ENCODE results near the gene CA5B.

DNA sequence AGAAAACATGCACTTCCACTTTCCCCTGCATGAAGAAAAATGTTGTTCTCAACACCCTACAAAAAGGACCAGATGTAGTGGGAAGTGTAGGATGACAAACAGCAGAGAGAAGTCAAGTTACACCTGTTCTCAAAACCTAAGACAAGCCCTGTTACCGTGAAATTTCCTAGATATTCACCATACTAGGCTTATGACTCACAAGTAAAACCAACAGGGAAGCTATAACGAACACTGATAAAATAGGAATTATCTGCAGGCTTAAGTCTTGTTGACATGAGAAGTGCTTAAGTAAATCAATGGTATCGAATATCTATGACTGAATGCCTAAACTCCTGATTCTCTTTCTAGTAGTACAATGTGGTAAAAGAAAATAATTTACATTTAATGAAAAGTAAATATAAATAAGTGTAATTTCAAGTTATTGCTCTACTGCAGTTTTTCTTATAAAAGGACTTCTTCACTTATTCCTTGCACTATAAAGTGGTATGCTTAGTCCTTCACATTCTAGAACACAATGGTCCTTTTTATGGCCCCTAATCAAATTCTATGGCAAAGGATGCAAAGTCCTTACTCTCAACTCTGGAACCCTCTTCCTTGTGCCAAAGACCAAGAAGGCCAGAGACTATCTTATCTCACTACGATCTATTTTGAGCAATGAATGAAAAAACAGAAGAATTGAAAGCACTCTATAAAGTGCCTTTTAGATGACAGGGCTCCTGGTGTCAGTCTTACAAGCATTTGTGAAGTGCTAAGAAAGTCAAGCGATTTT, 96.9 kb downstream of the CA5B start:
- TF ChIP-seq, protein P1, sequence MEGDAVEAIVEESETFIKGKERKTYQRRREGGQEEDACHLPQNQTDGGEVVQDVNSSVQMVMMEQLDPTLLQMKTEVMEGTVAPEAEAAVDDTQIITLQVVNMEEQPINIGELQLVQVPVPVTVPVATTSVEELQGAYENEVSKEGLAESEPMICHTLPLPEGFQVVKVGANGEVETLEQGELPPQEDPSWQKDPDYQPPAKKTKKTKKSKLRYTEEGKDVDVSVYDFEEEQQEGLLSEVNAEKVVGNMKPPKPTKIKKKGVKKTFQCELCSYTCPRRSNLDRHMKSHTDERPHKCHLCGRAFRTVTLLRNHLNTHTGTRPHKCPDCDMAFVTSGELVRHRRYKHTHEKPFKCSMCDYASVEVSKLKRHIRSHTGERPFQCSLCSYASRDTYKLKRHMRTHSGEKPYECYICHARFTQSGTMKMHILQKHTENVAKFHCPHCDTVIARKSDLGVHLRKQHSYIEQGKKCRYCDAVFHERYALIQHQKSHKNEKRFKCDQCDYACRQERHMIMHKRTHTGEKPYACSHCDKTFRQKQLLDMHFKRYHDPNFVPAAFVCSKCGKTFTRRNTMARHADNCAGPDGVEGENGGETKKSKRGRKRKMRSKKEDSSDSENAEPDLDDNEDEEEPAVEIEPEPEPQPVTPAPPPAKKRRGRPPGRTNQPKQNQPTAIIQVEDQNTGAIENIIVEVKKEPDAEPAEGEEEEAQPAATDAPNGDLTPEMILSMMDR (IDR thresholded peaks at IDR 0.05) = no peak
- no peak for TF ChIP-seq POLR2AphosphoS5 (IDR thresholded peaks at IDR 0.05)

Measured in upper lobe of left lung (tissue), 4 donors.